ENCODE data around the gene ASCC1.

ASCC1 gene

DNA sequence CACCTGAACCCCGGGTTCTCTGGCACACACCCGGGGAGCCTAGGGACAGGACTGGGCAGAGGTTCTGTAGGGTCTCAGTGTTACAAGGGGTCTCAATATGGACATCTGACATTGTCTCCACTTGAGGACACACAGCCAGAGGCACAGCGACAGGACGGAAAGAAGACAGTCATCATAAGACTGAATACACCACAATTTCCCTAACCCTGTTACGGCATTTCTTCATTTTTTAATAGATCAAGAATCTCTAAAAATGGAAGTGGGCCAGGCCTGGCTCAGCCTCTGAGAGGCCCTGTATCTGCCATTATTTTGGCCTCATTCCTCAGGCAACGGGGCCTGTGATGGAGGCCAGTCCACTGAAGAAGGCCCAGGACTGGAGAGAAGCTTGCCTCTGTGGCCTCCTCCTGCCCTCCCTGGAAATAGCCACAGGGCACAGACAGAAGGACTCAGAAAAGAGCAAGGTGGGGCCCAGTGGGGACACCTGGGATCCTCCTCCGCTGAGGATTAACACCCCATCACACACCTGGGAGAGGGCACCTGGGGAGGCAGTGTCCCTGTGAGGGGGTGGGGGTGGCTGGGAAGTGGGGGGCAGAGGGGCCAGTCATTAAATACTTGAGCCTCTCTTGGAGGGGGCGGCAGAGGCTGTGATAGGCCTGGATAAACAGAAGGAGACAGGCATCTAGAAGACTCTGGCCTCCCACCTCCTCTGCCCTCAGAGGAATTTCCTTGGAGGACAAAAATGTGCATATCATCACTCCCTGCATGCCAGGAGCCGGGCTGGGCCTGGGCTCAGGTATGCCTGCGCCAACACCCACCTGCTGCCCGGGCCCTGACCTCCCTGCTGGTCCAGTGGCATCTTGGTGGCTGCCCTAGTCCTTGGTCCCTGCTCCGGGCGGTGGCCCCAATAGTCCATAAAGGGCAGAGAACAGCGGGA lies 135.8 kb downstream of the ASCC1 start:
- H3K36me3 ChIP-seq (ENCODE audit: control insufficient read depth, insufficient read depth, low read length) = no peaks in the 10 kb centered on the region
- H3K4me3 ChIP-seq (ENCODE audit: low read length) = no peak overlapping the region
- H3K27me3 ChIP-seq (ENCODE audit: control insufficient read depth, insufficient read depth, low read length) = peaks cover 9% of the 10 kb centered on the region
- H3K9ac ChIP-seq (ENCODE audit: low read length) = no peak overlapping the region
- no peaks in the 10 kb centered on the region for H3K9me3 ChIP-seq (ENCODE audit: control insufficient read depth, low read length)
- peaks cover 4% of the 10 kb centered on the region for H3K4me1 ChIP-seq (ENCODE audit: control insufficient read depth, insufficient read depth, low read length)

DNA sequence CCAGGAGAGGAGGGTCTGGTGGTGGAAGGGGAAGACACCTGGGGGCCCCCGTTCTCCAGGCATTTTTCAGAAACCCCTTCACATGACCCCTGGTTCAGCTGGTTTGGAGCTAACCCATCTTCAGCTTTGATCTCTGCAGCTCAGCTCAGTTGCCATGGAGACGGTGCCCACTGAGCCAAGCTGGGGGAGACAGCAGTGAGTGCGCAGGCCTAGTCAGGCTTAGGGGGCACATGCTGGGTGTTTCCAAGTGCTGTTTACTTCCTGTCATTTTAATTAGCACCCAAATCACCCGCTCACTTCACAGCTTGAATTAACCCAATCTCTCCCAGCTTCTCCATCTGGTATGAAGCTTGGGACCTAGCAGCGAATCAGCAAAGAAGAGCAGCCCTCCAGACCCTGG lies 136.7 kb downstream of the ASCC1 start:
- H3K4me3 ChIP-seq (ENCODE audit: low read length) = no peak overlapping the region
- H3K4me1 ChIP-seq (ENCODE audit: control insufficient read depth, insufficient read depth, low read length) = peaks cover 4% of the 10 kb centered on the region
- no peaks in the 10 kb centered on the region for H3K9me3 ChIP-seq (ENCODE audit: control insufficient read depth, low read length)
- no peak overlapping the region for H3K9ac ChIP-seq (ENCODE audit: low read length)
- peaks cover 5% of the 10 kb centered on the region for H3K27me3 ChIP-seq (ENCODE audit: control insufficient read depth, insufficient read depth, low read length)
- no peaks in the 10 kb centered on the region for H3K36me3 ChIP-seq (ENCODE audit: control insufficient read depth, insufficient read depth, low read length)

- Histone ChIP-seq H3K9me3 (ENCODE audit: control insufficient read depth, low read length) (no peaks in the 10 kb centered on the region), H3K27me3 (ENCODE audit: control insufficient read depth, insufficient read depth, low read length) (peaks cover 5% of the 10 kb centered on the region), H3K4me1 (ENCODE audit: control insufficient read depth, insufficient read depth, low read length) (peaks cover 4% of the 10 kb centered on the region), H3K9ac (ENCODE audit: low read length) (no peak overlapping the region), H3K36me3 (ENCODE audit: control insufficient read depth, insufficient read depth, low read length) (no peaks in the 10 kb centered on the region), H3K4me3 (ENCODE audit: low read length) (no peak overlapping the region)
Measured at GRCh38 chr10:72077275-72077990, 138.6 kb downstream of the ASCC1 start.

GRCh38 chr10:72076756-72077155 lies 139.3 kb downstream of the ASCC1 start:
- H3K4me3 ChIP-seq (ENCODE audit: low read length) = no peak overlapping the region
- H3K4me1 ChIP-seq (ENCODE audit: control insufficient read depth, insufficient read depth, low read length) = no peaks in the 10 kb centered on the region
- H3K36me3 ChIP-seq (ENCODE audit: control insufficient read depth, insufficient read depth, low read length) = no peaks in the 10 kb centered on the region
- no peak overlapping the region for H3K9ac ChIP-seq (ENCODE audit: low read length)
- peaks cover 5% of the 10 kb centered on the region for H3K27me3 ChIP-seq (ENCODE audit: control insufficient read depth, insufficient read depth, low read length)
- H3K9me3 ChIP-seq (ENCODE audit: control insufficient read depth, low read length) = no peaks in the 10 kb centered on the region

- Histone ChIP-seq H3K4me3 (ENCODE audit: low read length) (no peak overlapping the region), H3K36me3 (ENCODE audit: control insufficient read depth, insufficient read depth, low read length) (no peaks in the 10 kb centered on the region), H3K9me3 (ENCODE audit: control insufficient read depth, low read length) (no peaks in the 10 kb centered on the region), H3K27me3 (ENCODE audit: control insufficient read depth, insufficient read depth, low read length) (peaks cover 2% of the 10 kb centered on the region), H3K9ac (ENCODE audit: low read length) (no peak overlapping the region), H3K4me1 (ENCODE audit: control insufficient read depth, insufficient read depth, low read length) (no peaks in the 10 kb centered on the region)
Measured at GRCh38 chr10:72075376-72076115, 140.5 kb downstream of the ASCC1 start.

DNA sequence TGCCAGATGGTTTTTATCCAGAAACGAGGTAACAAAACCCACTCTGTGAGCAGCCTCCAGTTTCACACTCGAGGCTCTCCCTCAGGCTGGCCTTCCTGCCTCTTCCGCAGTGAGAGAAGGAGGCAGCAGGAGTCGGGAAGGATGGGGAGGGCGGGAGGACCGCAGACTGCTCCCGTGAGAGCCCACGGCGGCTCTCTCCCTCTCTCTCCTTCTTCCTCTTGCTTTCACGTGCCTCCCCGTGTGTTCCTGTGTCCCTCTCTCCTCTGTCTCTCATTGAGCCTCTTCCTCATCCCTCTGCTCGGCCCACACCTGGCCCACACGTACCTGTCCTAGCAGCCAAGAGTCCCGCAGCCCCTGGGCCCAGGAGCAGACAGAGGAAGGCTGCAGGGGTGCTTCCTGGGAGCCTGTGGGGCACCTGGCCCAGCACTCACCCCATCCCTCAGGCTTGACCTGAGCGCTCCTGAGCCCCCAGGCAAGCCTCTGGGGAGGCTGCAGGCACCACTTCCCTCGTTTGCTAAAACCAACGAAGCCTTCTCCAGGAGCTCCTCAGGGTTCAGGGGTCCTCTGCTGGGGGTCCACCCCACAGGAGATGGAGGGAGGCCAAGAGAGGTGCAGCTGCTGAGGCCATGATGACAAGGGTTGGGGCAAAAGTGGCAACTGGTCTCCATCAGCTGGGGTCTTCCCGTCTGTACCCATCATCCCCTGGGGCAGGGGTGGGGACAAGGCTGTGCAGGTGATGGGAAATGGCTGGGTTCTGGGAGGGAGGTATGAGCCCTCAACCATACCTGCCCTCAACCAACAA lies 141.3 kb downstream of the ASCC1 start:
- no peaks in the 10 kb centered on the region for H3K9me3 ChIP-seq (ENCODE audit: control insufficient read depth, low read length)
- H3K4me1 ChIP-seq (ENCODE audit: control insufficient read depth, insufficient read depth, low read length) = no peaks in the 10 kb centered on the region
- H3K4me3 ChIP-seq (ENCODE audit: low read length) = no peak overlapping the region
- H3K36me3 ChIP-seq (ENCODE audit: control insufficient read depth, insufficient read depth, low read length) = no peaks in the 10 kb centered on the region
- H3K9ac ChIP-seq (ENCODE audit: low read length) = no peak overlapping the region
- H3K27me3 ChIP-seq (ENCODE audit: control insufficient read depth, insufficient read depth, low read length) = peaks cover 2% of the 10 kb centered on the region

- no peak overlapping the region for H3K4me3 ChIP-seq (ENCODE audit: low read length)
- H3K27me3 ChIP-seq (ENCODE audit: control insufficient read depth, insufficient read depth, low read length) = peaks cover 2% of the 10 kb centered on the region
- no peaks in the 10 kb centered on the region for H3K4me1 ChIP-seq (ENCODE audit: control insufficient read depth, insufficient read depth, low read length)
- H3K9me3 ChIP-seq (ENCODE audit: control insufficient read depth, low read length) = no peaks in the 10 kb centered on the region
- H3K36me3 ChIP-seq (ENCODE audit: control insufficient read depth, insufficient read depth, low read length) = no peaks in the 10 kb centered on the region
- H3K9ac ChIP-seq (ENCODE audit: low read length) = no peak overlapping the region
Measured at GRCh38 chr10:72073708-72074573, 142.1 kb downstream of the ASCC1 start.

- Histone ChIP-seq H3K9me3 (ENCODE audit: control insufficient read depth, low read length) (no peaks in the 10 kb centered on the region), H3K36me3 (ENCODE audit: control insufficient read depth, insufficient read depth, low read length) (no peaks in the 10 kb centered on the region), H3K27me3 (ENCODE audit: control insufficient read depth, insufficient read depth, low read length) (peaks cover 2% of the 10 kb centered on the region), H3K4me1 (ENCODE audit: control insufficient read depth, insufficient read depth, low read length) (no peaks in the 10 kb centered on the region), H3K4me3 (ENCODE audit: low read length) (no peak overlapping the region), H3K9ac (ENCODE audit: low read length) (no peak overlapping the region)
Measured at GRCh38 chr10:72072639-72073038, 143.4 kb downstream of the ASCC1 start.

GRCh38 chr10:72072046-72072445 lies 144.0 kb downstream of the ASCC1 start:
- Histone ChIP-seq H3K36me3 (ENCODE audit: control insufficient read depth, insufficient read depth, low read length) (no peaks in the 10 kb centered on the region), H3K27me3 (ENCODE audit: control insufficient read depth, insufficient read depth, low read length) (no peaks in the 10 kb centered on the region), H3K4me3 (ENCODE audit: low read length) (no peak overlapping the region), H3K9me3 (ENCODE audit: control insufficient read depth, low read length) (no peaks in the 10 kb centered on the region), H3K4me1 (ENCODE audit: control insufficient read depth, insufficient read depth, low read length) (peaks cover 3% of the 10 kb centered on the region), H3K9ac (ENCODE audit: low read length) (no peak overlapping the region)

- H3K4me3 ChIP-seq (ENCODE audit: low read length) = no peak overlapping the region
- no peaks in the 10 kb centered on the region for H3K9me3 ChIP-seq (ENCODE audit: control insufficient read depth, low read length)
- H3K9ac ChIP-seq (ENCODE audit: low read length) = no peak overlapping the region
- no peaks in the 10 kb centered on the region for H3K27me3 ChIP-seq (ENCODE audit: control insufficient read depth, insufficient read depth, low read length)
- peaks cover 3% of the 10 kb centered on the region for H3K4me1 ChIP-seq (ENCODE audit: control insufficient read depth, insufficient read depth, low read length)
- no peaks in the 10 kb centered on the region for H3K36me3 ChIP-seq (ENCODE audit: control insufficient read depth, insufficient read depth, low read length)
Measured at GRCh38 chr10:72069751-72070526, 146.1 kb downstream of the ASCC1 start.
